Keratinocyte (primary cell): ENCODE results near the gene OR5L1. TPM values are rescaled to one million over a fixed set of nuclear protein-coding genes. Genes with fewer than 3 reads are reported as not detected.

Experiments used
- DNase-seq: peaks from one replicate; pipeline ENCODE4 v3.0.0-alpha.2; 2011; ENCODE audit warnings: low read depth, missing footprints, low spot score
- FAIRE-seq: peaks from 2 replicates; lab custom pipeline; 2011; peaks lifted over from hg19 to GRCh38; lab: Jason Lieb, UNC
- H2AFZ ChIP-seq: 2 replicates; pipeline ENCODE4 v1.6.0; 2012; ENCODE audit warnings: low read length, control low read depth, inconsistent platforms; ENCODE audit not compliant: control insufficient read depth
- H3K27ac ChIP-seq: 2 replicates; pipeline ENCODE4 v1.5.1; 2011; ENCODE audit warnings: low read length; ENCODE audit not compliant: control insufficient read depth, insufficient read depth
- H3K27me3 ChIP-seq: 3 replicates; pipeline ENCODE4 v1.6.0; 2011; ENCODE audit warnings: low read length; ENCODE audit not compliant: control insufficient read depth, insufficient read depth; ENCODE audit errors: extremely low read depth
- H3K36me3 ChIP-seq, 2 experiments: 2 replicates in 1 of 2; 3 replicates in 1 of 2; pipeline ENCODE4 v1.5.1; 2011; ENCODE audit warnings: low read length in 2 of 2, mild to moderate bottlenecking in 1 of 2; ENCODE audit not compliant: control insufficient read depth in 2 of 2, insufficient read depth in 2 of 2; ENCODE audit errors: extremely low read depth in 1 of 2
- H3K4me1 ChIP-seq: 3 replicates; pipeline ENCODE4 v1.5.1; 2011; ENCODE audit warnings: low read length; ENCODE audit not compliant: control insufficient read depth, insufficient read depth; ENCODE audit errors: extremely low read depth
- H3K4me2 ChIP-seq: 3 replicates; pipeline ENCODE4 v1.6.0; 2011; ENCODE audit warnings: low read depth, low read length; ENCODE audit not compliant: control insufficient read depth, insufficient read depth; ENCODE audit errors: extremely low read depth
- H3K4me3 ChIP-seq, 3 experiments: fragments of 200-600 bp in 1 of 3; sonication (generic) in 1 of 3; 2 replicates in 2 of 3; 3 replicates in 1 of 3; pipeline ENCODE4 v1.5.1; 2011 to 2016; ENCODE audit warnings: low read length in 3 of 3, mild to moderate bottlenecking in 3 of 3, control low read depth in 2 of 3, inconsistent platforms in 1 of 3, low read depth in 1 of 3, mixed read lengths in 1 of 3, mixed run types in 1 of 3, moderate library complexity in 1 of 3; ENCODE audit not compliant: control insufficient read depth in 2 of 3, insufficient read depth in 2 of 3; ENCODE audit errors: extremely low read depth in 1 of 3
- H3K79me2 ChIP-seq: 2 replicates; pipeline ENCODE4 v1.6.0; 2012; ENCODE audit warnings: low read length; ENCODE audit not compliant: control insufficient read depth, insufficient read depth
- H3K9ac ChIP-seq: 3 replicates; pipeline ENCODE4 v1.6.0; 2011; ENCODE audit warnings: low read length; ENCODE audit not compliant: control insufficient read depth, insufficient read depth; ENCODE audit errors: extremely low read depth
- H3K9me1 ChIP-seq: 3 replicates; pipeline ENCODE4 v1.6.0; 2011; ENCODE audit warnings: low read length; ENCODE audit not compliant: control insufficient read depth, insufficient read depth; ENCODE audit errors: extremely low read depth
- H3K9me3 ChIP-seq: 2 replicates; pipeline ENCODE4 v1.5.1; 2012; ENCODE audit warnings: low read depth, low read length; ENCODE audit not compliant: control insufficient read depth
- H4K20me1 ChIP-seq: 3 replicates; pipeline ENCODE4 v1.6.0; 2011; ENCODE audit warnings: low read length; ENCODE audit not compliant: control insufficient read depth, insufficient read depth; ENCODE audit errors: extremely low read depth
- CTCF ChIP-seq, 3 experiments: IDR thresholded peaks in 1 of 3; conservative IDR thresholded peaks in 1 of 3; optimal IDR thresholded peaks in 1 of 3; 2 replicates in 2 of 3; 3 replicates in 1 of 3; pipeline versions ENCODE3 to v1.5.1; 2011; ENCODE audit warnings: low read length in 3 of 3, mild to moderate bottlenecking in 3 of 3, moderate library complexity in 2 of 3, control low read depth in 1 of 3, inconsistent platforms in 1 of 3; ENCODE audit not compliant: insufficient read depth in 2 of 3; ENCODE audit errors: extremely low read depth in 1 of 3
- EZH2 ChIP-seq: IDR thresholded peaks from one replicate; pipeline ENCODE4 v1.6.1; 2012; ENCODE audit warnings: inconsistent platforms, mild to moderate bottlenecking, low read length, moderate library complexity
- dilution Hi-C: fragments of 300-500 bp; cut with MboI; formaldehyde crosslinking; loops from one replicate; pipeline ENCODE4 v1.7.0; 2020; ENCODE audit warnings: low sequenced_read_pairs; ENCODE audit not compliant: extremely low pct_ligation_motif_present
- polyA plus RNA-seq, 5 experiments: library from polyadenylated mRNA; depleted of rRNA in 3 of 5; stranded (reverse) in 3 of 5; stranded (forward) in 1 of 5; unstranded in 1 of 5; fragments of >200 nt; gene quantifications; 1 replicate in 1 of 5; 2 replicates in 3 of 5; 3 replicates in 1 of 5; pipeline versions ENCODE4 v1.2.1 to v1.2.3, GENCODE V29; 2011 to 2012; ENCODE audit warnings: missing spikeins in 2 of 5, low read depth in 1 of 5, low replicate concordance in 1 of 5

The OR5L1 gene
- polyA plus RNA-seq, 1 donor (not counting 4 experiments of a cell fraction or from before 2014, with no cell fraction given), result not detected

- Histone ChIP-seq H3K4me2 (no peak within 1 kb of the TSS), H3K27me3 (no peaks in the 10 kb centered on the region), H4K20me1 (no peaks in the 10 kb centered on the region), H3K36me3 (no peaks in the 10 kb centered on the region), H3K9me3 (no peaks in the 10 kb centered on the region), H3K9me1 (no peaks in the 10 kb centered on the region), H3K9ac (no peak within 1 kb of the TSS), H2AFZ (no peak within 1 kb of the TSS), H3K79me2 (no peaks in the 10 kb centered on the region), H3K27ac (no peak within 1 kb of the TSS), H3K4me1 (no peaks in the 10 kb centered on the region), H3K4me3 (no peak within 1 kb of the TSS)
- TF ChIP-seq EZH2 (no peak), CTCF (optimal IDR thresholded peaks at IDR 0.05 in 1 of 3, IDR thresholded peaks at IDR 0.05 in 1 of 3, conservative IDR thresholded peaks at IDR 0.05 in 1 of 3; ENCODE audit: extremely low read depth in 1 of 3, insufficient read depth in 2 of 3, low read length in 3 of 3) (no peak)
- dilution Hi-C loops, result no loop called here
- DNase-seq, result no peak
- FAIRE-seq, result no peak
These were observed 27.3 kb downstream of the OR5L1 start, which contains the start of gene OR5D16 for GRCh38 chr11:55838452-55838851. OR5D16 (plus strand) TSS chr11:55838752; CDS start chr11:55838752, 0 bp downstream.

- FAIRE-seq, result no peak
- dilution Hi-C loops, result no loop called here
These were observed 36.3 kb downstream of the OR5L1 start for GRCh38 chr11:55847453-55847852.

More at GRCh38 chr11:55847453-55847852, 36.3 kb downstream of the OR5L1 start:
- Histone ChIP-seq H3K4me2 (no peak overlapping the region), H3K4me3 (no peak overlapping the region), H3K9me1 (no peaks in the 10 kb centered on the region), H3K27ac (no peak overlapping the region), H3K79me2 (no peaks in the 10 kb centered on the region), H3K4me1 (no peaks in the 10 kb centered on the region), H2AFZ (no peak overlapping the region), H3K9ac (no peak overlapping the region), H3K27me3 (no peaks in the 10 kb centered on the region), H3K9me3 (no peaks in the 10 kb centered on the region), H3K36me3 (no peaks in the 10 kb centered on the region), H4K20me1 (no peaks in the 10 kb centered on the region)
- DNase-seq, result no peak
- no peak for TF ChIP-seq EZH2
- TF ChIP-seq CTCF (optimal IDR thresholded peaks at IDR 0.05 in 1 of 3, IDR thresholded peaks at IDR 0.05 in 1 of 3, conservative IDR thresholded peaks at IDR 0.05 in 1 of 3; ENCODE audit: extremely low read depth in 1 of 3, insufficient read depth in 2 of 3, low read length in 3 of 3), result no peak
